GM19023 (cell line): ENCODE results near the gene TTC1.
"Not testable (repeated sequence)": the region's sequence is repeated elsewhere in the genome, so short reads cannot be mapped to it uniquely, and the experiment has no call there.

ENCODE experiments used
- ATAC-seq: cut with Tn5 transposase; IDR thresholded peaks from one replicate; pipeline ENCODE4 v1.9.1; 2021; ENCODE audit warnings: mild to moderate bottlenecking, moderate library complexity; ENCODE audit not compliant: unreplicated experiment

Gene TTC1

GRCh38 chr5:160008877-160009590 lies at the start of gene TTC1:
Gene TTC1 (plus strand): TSS chr5:160009139. CDS start chr5:160010529, 1,390 bp downstream.
- ATAC-seq, result peak; percentile 100

GRCh38 chr5:159961176-159962160 lies 47.5 kb upstream of the TTC1 start:
- ATAC-seq, result no peak

DNA sequence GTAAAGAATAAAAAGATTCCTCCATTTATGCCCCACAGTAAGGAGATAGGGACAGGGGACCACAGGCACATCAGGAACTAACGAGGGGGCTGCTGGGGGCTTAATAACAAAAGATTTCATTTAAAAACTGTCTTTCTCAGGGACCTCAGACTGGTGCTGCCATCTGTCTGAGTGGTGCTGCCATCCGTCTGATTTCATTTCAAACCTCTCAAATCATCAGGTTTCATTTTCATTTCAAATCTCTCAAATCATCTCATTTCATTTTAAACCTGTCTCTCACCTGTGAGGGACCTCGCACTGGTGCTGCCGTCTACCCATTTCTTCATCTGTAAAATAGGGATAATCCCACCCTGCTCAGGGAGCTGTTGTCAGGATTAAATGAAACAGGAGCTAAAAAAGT lies 46.7 kb upstream of the TTC1 start:
- ATAC-seq, result no peak

GRCh38 chr5:159963935-159964334 lies 45.0 kb upstream of the TTC1 start:
- ATAC-seq, result no peak

- no peak for ATAC-seq
Measured at GRCh38 chr5:159965031-159965837, 43.7 kb upstream of the TTC1 start.

- ATAC-seq, result not testable (repeated sequence)
Measured at GRCh38 chr5:159965838-159966128, 43.2 kb upstream of the TTC1 start.

DNA sequence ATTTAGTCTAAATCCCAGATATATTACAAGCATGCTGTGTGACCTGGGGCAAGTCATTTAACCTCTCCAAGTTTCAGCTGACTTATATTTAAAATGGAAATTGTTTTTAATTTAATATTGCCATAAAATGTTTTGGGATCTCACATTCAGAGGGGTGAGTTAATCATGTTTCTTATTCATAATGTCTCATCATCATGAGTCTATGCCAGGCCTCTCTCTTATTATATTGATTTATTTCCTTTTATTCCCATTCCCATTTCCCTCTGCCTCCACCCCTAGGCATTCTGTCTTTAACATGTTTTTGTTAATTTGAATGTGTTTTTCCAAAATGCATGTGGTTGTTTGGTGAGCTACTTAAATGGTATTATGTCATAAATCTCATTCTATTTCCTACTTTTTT lies 39.0 kb upstream of the TTC1 start:
- ATAC-seq, result no peak

GRCh38 chr5:159971038-159971437 lies 37.9 kb upstream of the TTC1 start:
- no peak for ATAC-seq

- ATAC-seq, result no peak
Measured at GRCh38 chr5:159971514-159971913, 37.4 kb upstream of the TTC1 start.

DNA sequence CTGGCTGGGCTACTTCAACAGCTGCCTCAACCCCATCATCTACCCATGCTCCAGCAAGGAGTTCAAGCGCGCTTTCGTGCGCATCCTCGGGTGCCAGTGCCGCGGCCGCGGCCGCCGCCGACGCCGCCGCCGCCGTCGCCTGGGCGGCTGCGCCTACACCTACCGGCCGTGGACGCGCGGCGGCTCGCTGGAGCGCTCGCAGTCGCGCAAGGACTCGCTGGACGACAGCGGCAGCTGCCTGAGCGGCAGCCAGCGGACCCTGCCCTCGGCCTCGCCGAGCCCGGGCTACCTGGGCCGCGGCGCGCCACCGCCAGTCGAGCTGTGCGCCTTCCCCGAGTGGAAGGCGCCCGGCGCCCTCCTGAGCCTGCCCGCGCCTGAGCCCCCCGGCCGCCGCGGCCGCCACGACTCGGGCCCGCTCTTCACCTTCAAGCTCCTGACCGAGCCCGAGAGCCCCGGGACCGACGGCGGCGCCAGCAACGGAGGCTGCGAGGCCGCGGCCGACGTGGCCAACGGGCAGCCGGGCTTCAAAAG lies 36.9 kb upstream of the TTC1 start:
- no peak for ATAC-seq

DNA sequence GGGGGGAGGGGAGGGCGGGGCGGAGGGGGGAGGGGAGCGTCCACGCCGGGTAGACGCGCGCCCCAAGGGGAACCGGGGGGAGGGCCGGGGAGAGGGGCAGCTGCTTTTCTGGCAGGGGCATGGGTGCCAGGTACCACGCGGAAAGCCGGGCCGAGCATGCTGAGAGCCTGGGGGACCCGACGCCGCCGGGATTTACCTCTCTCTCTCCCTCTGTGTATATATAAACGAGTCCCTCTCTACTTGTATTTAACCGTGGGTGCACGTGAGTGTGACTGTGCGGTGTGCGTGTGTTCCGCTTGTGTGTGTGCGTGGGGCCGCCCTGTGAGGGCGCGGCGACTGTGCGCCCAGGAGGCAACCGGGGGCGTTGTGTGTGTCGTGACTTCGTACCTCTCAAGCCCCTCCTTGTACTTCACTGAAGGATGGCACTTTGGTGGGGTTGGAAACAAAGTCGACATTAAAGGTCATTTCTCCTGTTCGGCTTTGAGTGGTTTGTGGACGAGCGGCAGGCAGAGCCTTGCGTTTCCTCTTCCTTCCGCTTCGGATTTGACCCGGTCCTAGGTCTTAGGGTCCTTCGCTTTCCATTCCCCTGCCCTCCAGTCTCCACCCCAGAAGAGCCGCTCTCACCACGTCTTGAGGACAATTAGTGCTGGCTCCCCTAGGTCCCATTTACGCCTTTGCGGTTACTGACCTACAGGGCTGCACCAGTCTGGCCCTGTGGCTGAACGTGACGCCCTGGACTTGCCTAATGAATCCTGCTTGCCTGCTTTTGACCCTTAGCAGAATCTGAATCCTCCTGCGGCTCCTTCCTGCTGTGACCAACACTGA lies 36.2 kb upstream of the TTC1 start:
- ATAC-seq, result no peak

DNA sequence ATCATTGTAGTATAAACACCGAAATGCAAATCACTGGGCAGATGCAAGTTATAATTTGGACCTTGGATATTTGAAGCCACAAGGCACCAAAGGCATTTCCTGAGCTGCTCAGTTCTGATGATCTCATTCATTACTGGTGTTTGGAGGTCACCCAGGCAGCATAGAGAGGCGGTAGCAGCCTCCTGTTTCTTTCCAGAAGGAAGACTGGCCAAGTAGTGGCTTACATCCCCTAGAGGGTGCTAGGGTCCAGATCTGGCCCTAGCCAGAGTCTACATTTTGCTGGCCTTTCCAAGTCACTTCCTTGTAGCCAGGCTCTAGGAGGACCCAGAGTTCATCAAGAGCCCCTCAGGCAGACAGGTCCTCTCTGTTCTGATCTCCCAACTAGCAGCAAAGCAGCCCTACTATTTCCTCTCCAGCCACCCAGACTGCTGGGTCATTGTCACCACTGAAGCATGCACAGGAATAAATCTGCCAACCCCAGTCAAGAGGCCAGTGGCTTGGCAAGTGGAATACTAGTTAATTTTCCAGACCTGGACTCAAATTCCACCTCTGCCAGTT lies 33.4 kb upstream of the TTC1 start:
- ATAC-seq, result no peak

GRCh38 chr5:159976921-159977320 lies 32.0 kb upstream of the TTC1 start:
- no peak for ATAC-seq

DNA sequence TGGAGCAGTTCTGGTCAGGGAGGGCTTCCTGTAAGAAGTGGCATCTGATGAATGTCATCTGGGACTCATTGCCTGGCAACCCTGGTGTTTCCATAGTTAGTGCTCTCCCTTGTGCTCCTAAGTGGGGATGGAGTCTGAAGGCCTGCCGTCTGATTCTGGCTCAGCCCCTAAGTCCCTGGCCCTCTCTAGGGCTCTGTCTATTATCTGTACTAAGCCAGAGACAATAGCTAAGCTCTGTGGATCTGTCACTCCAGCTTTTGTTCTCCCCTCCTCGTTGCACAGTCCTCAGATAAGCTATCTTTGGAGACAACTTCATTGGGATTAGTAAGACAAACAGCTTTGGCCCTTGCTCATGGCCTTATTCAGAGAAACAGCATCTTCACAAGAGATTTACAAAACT lies 30.6 kb upstream of the TTC1 start:
- ATAC-seq, result no peak

DNA sequence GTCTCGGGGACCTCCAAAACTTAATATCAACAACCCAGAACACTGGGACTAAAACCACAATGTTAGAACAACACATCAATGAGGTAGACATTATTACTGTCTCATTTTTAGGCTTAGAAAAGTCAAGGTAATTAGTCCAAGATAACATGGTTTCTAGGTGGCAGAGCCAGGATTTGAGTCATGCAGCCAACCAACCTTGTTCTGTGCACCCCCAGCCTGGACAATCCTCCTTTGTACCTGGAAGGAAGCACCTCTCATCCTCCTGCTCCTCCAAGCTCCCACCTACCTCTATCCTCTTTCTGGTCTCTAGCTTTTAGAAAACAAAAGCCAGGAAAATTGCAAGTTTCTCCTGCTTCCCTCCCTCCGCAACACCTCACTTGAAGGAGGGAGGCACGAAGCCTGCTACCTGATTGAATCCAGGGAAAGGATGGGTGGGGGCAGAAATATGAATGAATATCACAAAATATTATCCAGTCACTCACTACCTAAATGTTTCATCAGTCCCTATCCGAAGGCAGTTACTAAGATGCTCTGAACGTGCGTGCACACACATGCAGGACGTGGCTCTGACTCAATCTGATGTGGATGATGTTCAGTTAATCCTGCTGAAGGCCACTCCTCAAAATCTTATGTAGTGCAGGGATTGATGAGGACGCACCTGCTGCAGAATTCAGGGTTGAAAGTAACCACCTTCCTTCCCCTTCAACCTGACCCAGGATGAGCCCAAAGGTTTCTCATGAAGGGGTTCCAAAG lies 26.3 kb upstream of the TTC1 start:
- ATAC-seq, result no peak

DNA sequence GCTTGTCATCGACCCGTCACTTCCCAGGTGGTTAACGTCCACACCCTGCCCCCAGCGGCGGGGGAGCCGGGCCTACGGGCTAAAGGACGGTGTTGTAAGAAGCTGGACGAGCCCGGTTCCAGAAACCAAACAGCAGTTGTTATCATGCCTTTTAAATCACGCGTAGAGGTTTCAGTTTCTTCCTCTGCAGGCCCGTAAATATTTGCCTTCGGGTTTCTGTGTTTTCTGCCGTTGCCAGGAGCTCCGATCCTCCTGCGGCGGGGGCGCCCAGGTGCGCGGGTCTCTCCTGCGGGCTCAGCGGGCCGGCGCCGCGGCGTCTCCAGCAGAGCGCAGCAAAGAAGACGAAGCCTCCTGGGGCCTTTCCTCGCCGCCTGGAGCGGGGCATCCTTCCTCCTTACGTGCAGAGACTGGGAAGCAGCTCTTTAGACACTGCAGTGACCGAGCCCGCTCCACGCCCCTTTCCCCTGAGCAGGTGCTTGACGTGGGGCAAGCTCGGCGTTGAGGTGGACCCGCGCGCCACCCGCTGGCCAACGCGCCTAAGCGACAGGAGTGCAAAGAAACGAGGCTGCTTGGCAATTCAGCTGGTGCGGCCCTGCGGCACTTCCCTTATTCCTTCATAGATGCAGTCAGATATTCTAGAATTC lies 21.8 kb upstream of the TTC1 start:
- peak; percentile 94 for ATAC-seq

DNA sequence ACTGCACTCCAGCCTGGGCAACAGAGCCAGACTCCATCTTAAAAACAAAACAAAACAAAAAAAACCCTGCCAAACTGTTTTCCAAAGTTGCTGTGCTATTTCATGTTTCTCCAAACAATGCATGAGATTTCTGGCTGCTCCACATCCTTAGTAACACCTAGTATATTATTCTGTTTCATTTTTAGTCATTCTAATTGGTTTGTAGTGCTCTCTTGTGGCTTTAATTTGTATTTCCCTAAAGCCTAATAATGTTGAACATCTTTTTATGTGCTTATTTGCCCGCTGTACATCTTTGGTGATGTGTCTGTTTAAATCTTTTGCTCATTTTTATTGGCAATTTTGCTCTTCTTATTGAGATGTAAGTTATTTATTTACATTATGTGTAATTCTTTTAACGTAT lies 18.4 kb upstream of the TTC1 start:
- no peak for ATAC-seq

DNA sequence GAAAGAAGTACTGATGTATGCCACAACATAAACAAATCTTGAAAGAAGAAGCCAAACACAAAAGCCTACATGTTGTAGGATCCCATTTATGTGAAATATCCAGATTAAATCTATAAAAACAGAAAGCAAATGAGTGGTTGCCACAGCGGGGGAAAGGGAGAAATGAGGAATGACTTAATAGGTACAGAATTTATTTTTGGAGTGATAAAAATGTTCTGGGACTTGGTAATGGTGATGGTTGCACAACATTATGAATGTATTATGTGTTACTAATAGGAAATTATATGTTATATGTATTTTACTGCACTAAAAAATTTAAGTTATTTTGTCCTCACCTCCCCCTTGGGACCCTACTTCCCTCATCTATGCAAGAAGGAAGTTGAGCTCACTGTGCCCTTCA lies 16.4 kb upstream of the TTC1 start:
- ATAC-seq, result no peak

DNA sequence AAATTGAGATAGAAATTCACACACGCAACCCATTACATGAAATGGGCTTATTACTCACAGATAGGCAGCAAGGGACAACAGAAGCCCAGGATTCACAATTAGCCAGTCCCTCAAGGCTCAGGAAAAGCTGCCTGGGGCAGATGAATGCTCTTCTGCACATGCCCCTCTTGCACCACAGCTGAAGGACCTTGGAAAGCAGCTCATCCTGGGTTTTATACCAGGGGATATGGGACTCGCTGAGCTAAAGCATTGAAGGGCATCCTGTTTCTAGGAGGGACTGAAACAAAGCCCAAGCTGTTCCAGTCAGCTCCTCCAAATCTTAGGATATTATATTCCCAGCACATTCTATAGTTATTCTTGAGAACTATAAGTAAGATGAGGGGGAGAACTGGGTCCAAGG lies 15.7 kb upstream of the TTC1 start:
- ATAC-seq, result no peak
